Measurements from ENCODE around the gene CD2. TPM values are rescaled to one million over a fixed set of nuclear protein-coding genes. Genes with fewer than 3 reads are reported as not detected.

Gene CD2
- total and polyA plus RNA-seq, 8 donors, result 0.16 to 1.9 (median 0.79) TPM

DNA sequence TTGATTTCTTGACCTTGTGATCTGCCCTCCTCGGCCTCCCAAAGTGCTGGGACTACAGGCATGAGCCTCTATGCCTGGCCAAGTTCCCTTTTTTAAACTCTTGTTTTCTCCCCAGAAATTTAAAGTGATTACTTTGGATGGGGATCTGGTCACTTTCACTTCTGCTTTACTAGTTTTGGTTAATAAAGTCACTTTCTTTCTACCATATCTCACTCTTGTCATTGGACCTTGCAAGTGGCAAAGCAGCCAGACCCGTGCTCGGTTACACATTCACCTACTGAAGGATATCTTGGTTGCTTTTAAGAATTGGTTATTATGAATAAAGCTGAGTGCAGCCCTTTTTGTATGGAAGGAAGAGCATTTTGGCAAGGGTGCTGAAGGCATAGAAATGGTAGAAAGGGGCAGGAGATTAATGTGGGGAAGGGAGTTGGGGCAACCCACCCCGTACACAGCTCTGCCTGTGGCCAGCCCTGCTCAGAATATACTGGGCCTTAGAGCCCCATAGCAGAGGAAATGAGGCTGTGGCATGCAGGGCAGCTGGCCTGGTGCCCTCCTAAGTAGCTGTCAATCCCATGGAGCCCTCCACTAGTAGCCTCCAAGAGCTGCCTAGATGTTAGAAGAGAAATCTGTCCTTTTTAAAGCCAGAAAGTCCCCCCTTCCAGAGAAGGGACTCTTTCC is 40.7 kb downstream of the CD2 start:
- H3K36me3 ChIP-seq, result no peaks in the 10 kb centered on the region
- H3K27me3 ChIP-seq, result no peaks in the 10 kb centered on the region
- H3K4me1 ChIP-seq, result peaks cover 0 to 7% (median 5%) of the 10 kb centered on the region in 3 donors
- no peaks in the 10 kb centered on the region for H3K9me3 ChIP-seq
- ATAC-seq (peak in 2 of 4 donors; percentile 28 to 62), FAIRE-seq (no peak), DNase-seq (no peak)
- intact Hi-C loops (cut with DNase I), result no loop called here
- H3K4me3 ChIP-seq, result no peak overlapping the region
- 48 to 50% methylated on average over 4 of the region's 4 CpGs for WGBS, 2 donors
- H3K27ac ChIP-seq, result no peak overlapping the region
- TF ChIP-seq, protein P1, sequence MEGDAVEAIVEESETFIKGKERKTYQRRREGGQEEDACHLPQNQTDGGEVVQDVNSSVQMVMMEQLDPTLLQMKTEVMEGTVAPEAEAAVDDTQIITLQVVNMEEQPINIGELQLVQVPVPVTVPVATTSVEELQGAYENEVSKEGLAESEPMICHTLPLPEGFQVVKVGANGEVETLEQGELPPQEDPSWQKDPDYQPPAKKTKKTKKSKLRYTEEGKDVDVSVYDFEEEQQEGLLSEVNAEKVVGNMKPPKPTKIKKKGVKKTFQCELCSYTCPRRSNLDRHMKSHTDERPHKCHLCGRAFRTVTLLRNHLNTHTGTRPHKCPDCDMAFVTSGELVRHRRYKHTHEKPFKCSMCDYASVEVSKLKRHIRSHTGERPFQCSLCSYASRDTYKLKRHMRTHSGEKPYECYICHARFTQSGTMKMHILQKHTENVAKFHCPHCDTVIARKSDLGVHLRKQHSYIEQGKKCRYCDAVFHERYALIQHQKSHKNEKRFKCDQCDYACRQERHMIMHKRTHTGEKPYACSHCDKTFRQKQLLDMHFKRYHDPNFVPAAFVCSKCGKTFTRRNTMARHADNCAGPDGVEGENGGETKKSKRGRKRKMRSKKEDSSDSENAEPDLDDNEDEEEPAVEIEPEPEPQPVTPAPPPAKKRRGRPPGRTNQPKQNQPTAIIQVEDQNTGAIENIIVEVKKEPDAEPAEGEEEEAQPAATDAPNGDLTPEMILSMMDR (IDR thresholded peaks at IDR 0.05), result no peak

DNA sequence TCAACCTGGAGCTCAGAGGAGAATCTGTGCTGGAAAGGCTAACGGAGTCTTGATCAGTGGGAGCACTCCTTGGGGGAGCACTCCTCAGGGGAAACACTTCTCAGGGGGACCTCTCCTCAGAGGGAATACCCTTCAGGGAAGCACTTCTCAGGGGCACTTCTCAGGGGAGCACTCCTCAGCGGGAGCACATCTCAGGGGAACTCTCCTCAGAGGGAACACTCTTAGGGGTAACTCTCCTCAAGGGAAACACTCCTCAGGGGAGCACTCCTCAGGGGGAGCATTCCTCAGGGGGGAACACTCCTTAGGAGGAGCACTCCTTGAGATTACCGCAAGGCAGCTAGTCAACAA is 41.2 kb downstream of the CD2 start:
- H3K36me3 ChIP-seq, result no peaks in the 10 kb centered on the region
- no peaks in the 10 kb centered on the region for H3K9me3 ChIP-seq
- DNase-seq, result no peak
- no peaks in the 10 kb centered on the region for H3K27me3 ChIP-seq
- TF ChIP-seq, protein P1 (IDR thresholded peaks at IDR 0.05), result no peak
- FAIRE-seq, result no peak
- H3K4me1 ChIP-seq, result peaks cover 0 to 7% (median 5%) of the 10 kb centered on the region in 3 donors
- no peak overlapping the region for H3K27ac ChIP-seq
- H3K4me3 ChIP-seq, result no peak overlapping the region
- ATAC-seq, result no peak
- 100% methylated on average over 3 of the region's 3 CpGs for WGBS, 2 donors
- intact Hi-C loops (cut with DNase I), result no loop called here

DNA sequence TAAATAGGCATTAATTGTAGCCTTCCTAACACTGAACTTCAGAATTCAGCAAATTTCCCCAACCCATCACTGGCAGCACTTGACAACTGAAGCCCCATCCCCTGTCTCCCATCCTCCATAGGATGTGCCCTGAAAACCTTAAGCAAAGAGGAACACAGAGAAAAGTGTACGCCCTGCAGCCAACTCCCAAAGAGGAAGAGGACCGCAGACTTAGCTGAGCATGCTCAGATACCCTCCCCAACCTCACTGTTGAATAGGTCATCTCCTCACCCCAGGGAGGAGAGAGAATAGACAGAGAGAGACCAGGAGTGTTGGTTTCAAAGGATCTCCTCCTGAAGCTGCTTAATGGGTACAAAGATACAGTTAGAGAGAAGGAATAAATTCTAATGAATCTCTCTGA is 50.5 kb downstream of the CD2 start:
- Histone ChIP-seq H3K36me3 (no peaks in the 10 kb centered on the region), H3K4me3 (no peak overlapping the region), H3K27me3 (no peaks in the 10 kb centered on the region), H3K4me1 (no peaks in the 10 kb centered on the region), H3K27ac (no peak overlapping the region), H3K9me3 (no peaks in the 10 kb centered on the region)
- DNase-seq (no peak), FAIRE-seq (no peak), ATAC-seq (no peak)
- TF ChIP-seq, protein P1 (IDR thresholded peaks at IDR 0.05), result no peak
- WGBS, 2 donors, result 82 to 87% methylated on average over 2 of the region's 2 CpGs
- intact Hi-C loops (cut with DNase I), result no loop called here

DNA sequence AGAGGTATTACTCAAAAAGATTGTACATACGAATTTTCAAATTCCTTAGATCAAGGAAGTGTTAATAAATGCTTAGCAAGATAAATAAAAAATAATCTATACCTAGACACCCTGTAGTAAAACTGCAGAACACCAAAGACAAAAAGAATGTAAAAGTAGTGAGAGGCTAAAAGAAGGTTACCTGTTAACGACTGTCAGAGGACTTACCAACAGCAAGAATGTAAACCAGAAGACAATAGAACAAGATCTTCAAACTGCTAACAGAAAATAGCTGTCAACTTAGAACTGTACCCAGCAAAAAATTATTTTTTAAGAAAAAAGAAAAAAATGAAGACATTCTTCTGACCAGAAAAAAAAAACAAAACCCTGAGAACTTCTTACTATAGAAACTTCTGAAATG is 51.2 kb downstream of the CD2 start:
- 73 to 78% methylated on average over 2 of the region's 2 CpGs for WGBS, 2 donors
- no peak for FAIRE-seq
- intact Hi-C loops (cut with DNase I), result no loop called here

DNA sequence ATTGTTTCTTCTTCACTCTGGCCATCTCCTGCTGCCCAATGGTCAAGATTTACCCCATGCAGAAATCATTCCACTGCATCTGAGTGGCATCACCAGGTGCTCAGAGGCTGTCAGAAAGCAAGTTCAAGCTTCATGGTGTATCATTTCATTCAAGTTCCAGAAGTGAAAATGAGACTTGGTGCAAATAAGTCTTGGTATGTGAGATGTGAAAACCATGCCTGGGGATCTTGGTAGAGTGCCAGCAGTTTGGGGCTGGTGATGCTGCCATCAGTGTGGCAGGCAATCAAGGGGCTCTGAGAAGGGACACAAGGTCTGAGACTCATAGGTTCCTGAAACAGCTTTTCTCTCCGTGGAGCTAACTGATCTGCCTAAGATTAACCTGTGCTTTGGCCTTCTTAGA is 52.0 kb downstream of the CD2 start:
- FAIRE-seq, result no peak
- 76 to 78% methylated on average over 1 of the region's 1 CpG for WGBS, 2 donors

More for the DNA sequence above, 51.2 kb downstream of the CD2 start:
- Histone ChIP-seq H3K4me3 (no peak overlapping the region), H3K36me3 (no peaks in the 10 kb centered on the region), H3K27me3 (no peaks in the 10 kb centered on the region), H3K27ac (no peak overlapping the region), H3K4me1 (no peaks in the 10 kb centered on the region), H3K9me3 (no peaks in the 10 kb centered on the region)
- DNase-seq, result no peak
- ATAC-seq, result no peak
- TF ChIP-seq, protein P1 (IDR thresholded peaks at IDR 0.05), result no peak

More for the DNA sequence above, 52.0 kb downstream of the CD2 start:
- H3K27ac ChIP-seq, result no peak overlapping the region
- intact Hi-C loops (cut with DNase I), result no loop called here
- no peaks in the 10 kb centered on the region for H3K9me3 ChIP-seq
- H3K4me1 ChIP-seq, result no peaks in the 10 kb centered on the region
- no peaks in the 10 kb centered on the region for H3K27me3 ChIP-seq
- TF ChIP-seq, protein P1 (IDR thresholded peaks at IDR 0.05), result no peak
- ATAC-seq (no peak), DNase-seq (no peak)
- H3K4me3 ChIP-seq, result no peak overlapping the region
- H3K36me3 ChIP-seq, result no peaks in the 10 kb centered on the region
